ENCODE results near the gene ABCC2. TPM values are rescaled to one million over a fixed set of nuclear protein-coding genes. Genes with fewer than 3 reads are reported as not detected.

Gene ABCC2
- total and polyA plus RNA-seq, 2 experiments from 2014 or later, result 0.45 to 2.4 TPM

DNA sequence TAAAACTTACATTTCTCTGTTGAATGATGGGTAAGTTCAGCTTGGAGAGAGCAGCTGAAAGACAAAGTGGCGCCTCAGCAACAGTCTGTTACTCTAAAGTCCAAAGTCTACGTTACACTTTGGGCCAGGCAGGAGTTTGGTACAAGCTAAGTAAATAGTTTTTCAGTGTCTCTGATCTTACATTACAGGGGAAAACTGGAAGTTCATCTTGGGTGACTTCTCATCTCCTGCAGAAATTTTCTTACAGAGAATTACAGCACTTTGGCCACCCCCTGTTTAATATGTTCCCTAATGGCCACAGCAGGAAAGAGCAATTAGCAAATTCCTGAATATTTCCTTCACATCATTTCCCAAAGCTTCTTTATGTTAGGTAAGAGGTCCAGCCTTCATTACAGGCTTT, 67.1 kb downstream of the ABCC2 start:
- Mint-ChIP-seq H3K9me3 (no peaks in the 10 kb centered on the region), H3K36me3 (ENCODE audit: low read depth) (no peaks in the 10 kb centered on the region), H3K27ac (peak overlapping the region; percentile 79), H3K27me3 (ENCODE audit: insufficient read depth, low read depth, poor library complexity) (peaks cover 5% of the 10 kb centered on the region), H3K4me1 (peaks cover 55% of the 10 kb centered on the region), H3K4me3 (peak overlapping the region; percentile 42)
- Histone ChIP-seq H3K4me1 (ENCODE audit: insufficient read depth) (peaks cover 50% of the 10 kb centered on the region), H3K4me3 (0 out of 2 replicates have a peak overlapping the region, but pooled peaks have one; percentile 1), H3K27me3 (ENCODE audit: insufficient read depth) (no peaks in the 10 kb centered on the region), H3K27ac (ENCODE audit: low read depth) (peak overlapping the region; percentile 45), H3K79me2 (replicated peaks; ENCODE audit: insufficient read depth) (no peaks in the 10 kb centered on the region), H4K20me1 (replicated peaks; ENCODE audit: insufficient read depth) (no peaks in the 10 kb centered on the region), H3K36me3 (ENCODE audit: insufficient read depth) (no peaks in the 10 kb centered on the region), H3K9me2 (ENCODE audit: insufficient read depth) (no peaks in the 10 kb centered on the region), H3F3A (replicated peaks; ENCODE audit: low read depth) (peaks cover 4% of the 10 kb centered on the region; the same call in 1 of the 2 replicates), H3K4me2 (peak overlapping the region; percentile 6), H2AFZ (no peak overlapping the region)
- DNase-seq (ENCODE audit: low spot score) (peak; percentile 59), ATAC-seq (peak; percentile 3; the same call in 2 of the 3 replicates)
- TF ChIP-seq CTCF (conservative IDR thresholded peaks at IDR 0.05; ENCODE audit: low read depth in 2 of 2) (no peak), NANOG (IDR thresholded peaks at IDR 0.05; ENCODE audit: borderline replicate concordance) (peak; percentile 82)

DNA sequence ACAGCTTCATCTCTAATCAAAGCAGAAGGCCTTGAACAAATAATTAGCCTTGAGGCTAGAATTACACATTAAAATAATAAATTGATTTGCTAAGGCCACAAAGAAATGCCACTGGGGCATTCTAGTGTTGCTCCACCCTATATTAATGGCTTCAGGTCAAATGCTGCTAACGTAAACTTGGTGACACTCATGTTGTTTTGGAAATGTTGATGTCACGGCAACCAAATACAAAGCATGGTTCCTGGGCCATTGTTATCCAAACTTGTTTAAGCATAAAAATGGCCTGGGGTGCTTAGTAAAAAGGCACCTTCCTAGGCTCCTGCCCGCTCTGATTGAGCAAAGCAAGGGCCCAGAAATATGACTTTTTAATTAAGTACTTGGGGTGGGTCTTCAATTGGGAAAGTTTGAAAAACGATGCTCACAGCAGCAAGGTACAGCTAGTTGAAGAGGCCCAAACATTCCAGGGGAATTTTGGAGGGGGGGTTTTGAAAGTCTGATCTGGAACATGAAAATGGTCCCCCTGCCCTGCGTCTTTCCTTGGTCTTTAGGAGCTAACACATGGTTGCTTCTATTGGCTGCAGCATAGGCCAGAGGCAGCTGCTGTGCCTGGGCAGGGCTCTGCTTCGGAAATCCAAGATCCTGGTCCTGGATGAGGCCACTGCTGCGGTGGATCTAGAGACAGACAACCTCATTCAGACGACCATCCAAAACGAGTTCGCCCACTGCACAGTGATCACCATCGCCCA, 67.8 kb downstream of the ABCC2 start:
- Mint-ChIP-seq H3K36me3 (ENCODE audit: low read depth) (no peaks in the 10 kb centered on the region), H3K27ac (peak overlapping the region; percentile 79)
- peak; percentile 93 for DNase-seq (ENCODE audit: low spot score)

More for the DNA sequence above, 67.8 kb downstream of the ABCC2 start:
- H3K9me2 ChIP-seq (ENCODE audit: insufficient read depth), result no peaks in the 10 kb centered on the region
- H3F3A ChIP-seq (replicated peaks; ENCODE audit: low read depth), result peaks cover 4% of the 10 kb centered on the region; the same call in 1 of the 2 replicates
- no peaks in the 10 kb centered on the region for H3K36me3 ChIP-seq (ENCODE audit: insufficient read depth)
- 0 out of 2 replicates have a peak overlapping the region, but pooled peaks have one; percentile 1 for H3K4me3 ChIP-seq
- H3K4me1 ChIP-seq (ENCODE audit: insufficient read depth), result peaks cover 50% of the 10 kb centered on the region
- Mint-ChIP-seq H3K4me1 (peaks cover 61% of the 10 kb centered on the region), H3K4me3 (peak overlapping the region; percentile 42), H3K27me3 (ENCODE audit: insufficient read depth, low read depth, poor library complexity) (peaks cover 8% of the 10 kb centered on the region), H3K9me3 (no peaks in the 10 kb centered on the region)
- no peaks in the 10 kb centered on the region for H3K27me3 ChIP-seq (ENCODE audit: insufficient read depth)
- peak overlapping the region; percentile 74 for H3K27ac ChIP-seq (ENCODE audit: low read depth)
- no peaks in the 10 kb centered on the region for H3K79me2 ChIP-seq (replicated peaks; ENCODE audit: insufficient read depth)
- H3K4me2 ChIP-seq, result peak overlapping the region; percentile 66
- no peaks in the 10 kb centered on the region for H4K20me1 ChIP-seq (replicated peaks; ENCODE audit: insufficient read depth)
- H2AFZ ChIP-seq, result peak overlapping the region; percentile 12; the same call in 1 of the 2 replicates
- ATAC-seq, result peak; percentile 33
- no peak for TF ChIP-seq POLR2AphosphoS5 (IDR thresholded peaks at IDR 0.05; ENCODE audit: low read depth)
- TF ChIP-seq, protein P1, sequence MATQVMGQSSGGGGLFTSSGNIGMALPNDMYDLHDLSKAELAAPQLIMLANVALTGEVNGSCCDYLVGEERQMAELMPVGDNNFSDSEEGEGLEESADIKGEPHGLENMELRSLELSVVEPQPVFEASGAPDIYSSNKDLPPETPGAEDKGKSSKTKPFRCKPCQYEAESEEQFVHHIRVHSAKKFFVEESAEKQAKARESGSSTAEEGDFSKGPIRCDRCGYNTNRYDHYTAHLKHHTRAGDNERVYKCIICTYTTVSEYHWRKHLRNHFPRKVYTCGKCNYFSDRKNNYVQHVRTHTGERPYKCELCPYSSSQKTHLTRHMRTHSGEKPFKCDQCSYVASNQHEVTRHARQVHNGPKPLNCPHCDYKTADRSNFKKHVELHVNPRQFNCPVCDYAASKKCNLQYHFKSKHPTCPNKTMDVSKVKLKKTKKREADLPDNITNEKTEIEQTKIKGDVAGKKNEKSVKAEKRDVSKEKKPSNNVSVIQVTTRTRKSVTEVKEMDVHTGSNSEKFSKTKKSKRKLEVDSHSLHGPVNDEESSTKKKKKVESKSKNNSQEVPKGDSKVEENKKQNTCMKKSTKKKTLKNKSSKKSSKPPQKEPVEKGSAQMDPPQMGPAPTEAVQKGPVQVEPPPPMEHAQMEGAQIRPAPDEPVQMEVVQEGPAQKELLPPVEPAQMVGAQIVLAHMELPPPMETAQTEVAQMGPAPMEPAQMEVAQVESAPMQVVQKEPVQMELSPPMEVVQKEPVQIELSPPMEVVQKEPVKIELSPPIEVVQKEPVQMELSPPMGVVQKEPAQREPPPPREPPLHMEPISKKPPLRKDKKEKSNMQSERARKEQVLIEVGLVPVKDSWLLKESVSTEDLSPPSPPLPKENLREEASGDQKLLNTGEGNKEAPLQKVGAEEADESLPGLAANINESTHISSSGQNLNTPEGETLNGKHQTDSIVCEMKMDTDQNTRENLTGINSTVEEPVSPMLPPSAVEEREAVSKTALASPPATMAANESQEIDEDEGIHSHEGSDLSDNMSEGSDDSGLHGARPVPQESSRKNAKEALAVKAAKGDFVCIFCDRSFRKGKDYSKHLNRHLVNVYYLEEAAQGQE (IDR thresholded peaks at IDR 0.05; ENCODE audit: unreplicated experiment), result no peak
- TF ChIP-seq ETS1 (IDR thresholded peaks at IDR 0.05), result no peak
- TF ChIP-seq ZNF331 (CRISPR knock-in tag; IDR thresholded peaks at IDR 0.05; ENCODE audit: low read depth), result no peak

All from GM23338 (cell line).